ENCODE results near the gene KRTAP10-8. TPM values are rescaled to one million over a fixed set of nuclear protein-coding genes. Genes with fewer than 3 reads are reported as not detected.

The KRTAP10-8 gene
- total and polyA plus RNA-seq, 2 donors from 2014 or later, result not detected

GRCh38 chr21:44653656-44654575, 42.0 kb downstream of the KRTAP10-8 start:
- intact Hi-C loops (cut with DNase I), result no loop called here
- DNase-seq (peak in 1 of 5 donors; percentile 76), FAIRE-seq (no peak)

GRCh38 chr21:44654576-44655175, 42.8 kb downstream of the KRTAP10-8 start, which contains the start of gene KRTAP12-4:
TSS of gene KRTAP12-4 (minus strand) at chr21:44654659. CDS start at chr21:44654614, 45 bp downstream.
- no peaks in the 10 kb centered on the region for H3K36me3 ChIP-seq (ENCODE audit: control insufficient read depth in 2 of 3, insufficient read depth in 3 of 3, low read length in 3 of 3)
- H3K27ac ChIP-seq (ENCODE audit: low read depth in 2 of 2, low read length in 2 of 2), result no peak within 1 kb of the TSS
- DNase-seq (no peak), FAIRE-seq (no peak)
- no peak within 1 kb of the TSS for H3K9ac ChIP-seq (ENCODE audit: low read length in 3 of 3)
- H3K4me1 ChIP-seq (ENCODE audit: control insufficient read depth in 2 of 3, insufficient read depth in 2 of 3, low read depth in 1 of 3, low read length in 3 of 3), result no peaks in the 10 kb centered on the region
- H3K9me3 ChIP-seq (ENCODE audit: control insufficient read depth in 2 of 3, insufficient read depth in 1 of 3, low read length in 3 of 3), result peaks cover 0 to 11% (median 4%) of the 10 kb centered on the region in 3 donors
- no peak for TF ChIP-seq CTCF (IDR thresholded peaks at IDR 0.05; ENCODE audit: borderline replicate concordance, extremely low read depth, insufficient read depth)
- intact Hi-C loops (cut with DNase I), result no loop called here
- H3K4me3 ChIP-seq (ENCODE audit: low read length in 3 of 3), result no peak within 1 kb of the TSS
- no peaks in the 10 kb centered on the region for H3K27me3 ChIP-seq (ENCODE audit: control insufficient read depth, insufficient read depth, low read length)

More at GRCh38 chr21:44653656-44654575, 42.0 kb downstream of the KRTAP10-8 start:
- Histone ChIP-seq H3K9me3 (ENCODE audit: control insufficient read depth in 2 of 3, insufficient read depth in 1 of 3, low read length in 3 of 3) (peaks cover 0 to 11% (median 4%) of the 10 kb centered on the region in 3 donors), H3K4me3 (ENCODE audit: low read length in 3 of 3) (no peak overlapping the region), H3K4me1 (ENCODE audit: control insufficient read depth in 2 of 3, insufficient read depth in 2 of 3, low read depth in 1 of 3, low read length in 3 of 3) (no peaks in the 10 kb centered on the region), H3K27ac (ENCODE audit: low read depth in 2 of 2, low read length in 2 of 2) (no peak overlapping the region), H3K9ac (ENCODE audit: low read length in 3 of 3) (no peak overlapping the region), H3K27me3 (ENCODE audit: control insufficient read depth, insufficient read depth, low read length) (no peaks in the 10 kb centered on the region), H3K36me3 (ENCODE audit: control insufficient read depth in 2 of 3, insufficient read depth in 3 of 3, low read length in 3 of 3) (no peaks in the 10 kb centered on the region)
- no peak for TF ChIP-seq CTCF (IDR thresholded peaks at IDR 0.05; ENCODE audit: borderline replicate concordance, extremely low read depth, insufficient read depth)

- Histone ChIP-seq H3K4me1 (ENCODE audit: control insufficient read depth in 2 of 3, insufficient read depth in 2 of 3, low read depth in 1 of 3, low read length in 3 of 3) (no peaks in the 10 kb centered on the region), H3K9ac (ENCODE audit: low read length in 3 of 3) (no peak overlapping the region), H3K9me3 (ENCODE audit: control insufficient read depth in 2 of 3, insufficient read depth in 1 of 3, low read length in 3 of 3) (peaks cover 0 to 11% (median 4%) of the 10 kb centered on the region in 3 donors), H3K4me3 (ENCODE audit: low read length in 3 of 3) (no peak overlapping the region), H3K27me3 (ENCODE audit: control insufficient read depth, insufficient read depth, low read length) (no peaks in the 10 kb centered on the region), H3K36me3 (ENCODE audit: control insufficient read depth in 2 of 3, insufficient read depth in 3 of 3, low read length in 3 of 3) (no peaks in the 10 kb centered on the region), H3K27ac (ENCODE audit: low read depth in 2 of 2, low read length in 2 of 2) (no peak overlapping the region)
- intact Hi-C loops (cut with DNase I), result no loop called here
- TF ChIP-seq CTCF (IDR thresholded peaks at IDR 0.05; ENCODE audit: borderline replicate concordance, extremely low read depth, insufficient read depth), result no peak
- no peak for FAIRE-seq
- DNase-seq, result no peak
These were observed 45.0 kb downstream of the KRTAP10-8 start for GRCh38 chr21:44656868-44657267.

All from kidney (tissue), 14 donors.